Medulla oblongata (tissue), 1 donor: Measurements from ENCODE around the gene CACTIN.

Experiments used
- DNase-seq: peaks from one replicate; pipeline ENCODE4 v3.0.0-alpha.2; 2015; ENCODE audit errors: extremely low spot score

The CACTIN gene

GRCh38 chr19:3610745-3611717, 15.6 kb downstream of the CACTIN start:
- DNase-seq: no peak

GRCh38 chr19:3609779-3610719, 16.5 kb downstream of the CACTIN start:
- no peak for DNase-seq

- no peak for DNase-seq
Measured at GRCh38 chr19:3608750-3609322, 17.8 kb downstream of the CACTIN start.

- no peak for DNase-seq
Measured at GRCh38 chr19:3608079-3608641, 18.4 kb downstream of the CACTIN start.

GRCh38 chr19:3607303-3608078, 19.1 kb downstream of the CACTIN start:
- DNase-seq: no peak

GRCh38 chr19:3606690-3607289, 19.8 kb downstream of the CACTIN start, which contains the start of gene TBXA2R:
Gene TBXA2R (minus strand): TSS chr19:3606875. CDS start chr19:3600634, 6,241 bp downstream.
- DNase-seq: peak; percentile 24

- no peak for DNase-seq
Measured at GRCh38 chr19:3606174-3606689, 20.4 kb downstream of the CACTIN start.

GRCh38 chr19:3605770-3606169, 20.8 kb downstream of the CACTIN start:
- no peak for DNase-seq

- DNase-seq: no peak
Measured at GRCh38 chr19:3605361-3605760, 21.2 kb downstream of the CACTIN start.

GRCh38 chr19:3604987-3605343, 21.6 kb downstream of the CACTIN start:
- DNase-seq: no peak

GRCh38 chr19:3604227-3604986, 22.2 kb downstream of the CACTIN start:
- no peak for DNase-seq

- no peak for DNase-seq
Measured at GRCh38 chr19:3603121-3603811, 23.3 kb downstream of the CACTIN start.

- DNase-seq: no peak
Measured at GRCh38 chr19:3601021-3601420, 25.6 kb downstream of the CACTIN start.

- DNase-seq: no peak
Measured at GRCh38 chr19:3599776-3600187, 26.8 kb downstream of the CACTIN start.

- DNase-seq: no peak
Measured at GRCh38 chr19:3595521-3596061, 31.0 kb downstream of the CACTIN start.

- no peak for DNase-seq
Measured at GRCh38 chr19:3593156-3593555, 33.4 kb downstream of the CACTIN start.

GRCh38 chr19:3591876-3592613, 34.5 kb downstream of the CACTIN start:
- DNase-seq: no peak
